HG02981 (cell line): ENCODE data around the gene NAGPA.

Source experiments
- ATAC-seq: cut with Tn5 transposase; IDR thresholded peaks from one replicate; pipeline ENCODE4 v1.9.1; 2021; ENCODE audit warnings: mild to moderate bottlenecking, moderate library complexity; ENCODE audit not compliant: unreplicated experiment

The NAGPA gene

GRCh38 chr16:5031601-5032000 is 2.1 kb downstream of the NAGPA start:
- no peak for ATAC-seq

- ATAC-seq, result no peak
These were observed 3.4 kb downstream of the NAGPA start for GRCh38 chr16:5030251-5030870.

- ATAC-seq, result no peak
These were observed 4.7 kb downstream of the NAGPA start for GRCh38 chr16:5028950-5029475.

GRCh38 chr16:5027575-5028235 is 6.0 kb downstream of the NAGPA start:
- ATAC-seq, result no peak

- ATAC-seq, result no peak
These were observed 6.6 kb downstream of the NAGPA start for GRCh38 chr16:5027086-5027485.

- no peak for ATAC-seq
These were observed 7.1 kb downstream of the NAGPA start for GRCh38 chr16:5026664-5027063.

- ATAC-seq, result no peak
These were observed 8.5 kb downstream of the NAGPA start for GRCh38 chr16:5025171-5025632.

GRCh38 chr16:5024632-5025031 is 9.1 kb downstream of the NAGPA start:
- no peak for ATAC-seq

GRCh38 chr16:5022521-5022920 is 11.2 kb downstream of the NAGPA start:
- no peak for ATAC-seq

- ATAC-seq, result no peak
These were observed 13.2 kb downstream of the NAGPA start for GRCh38 chr16:5020551-5020950.

GRCh38 chr16:5019775-5020174 is 14.0 kb downstream of the NAGPA start:
- ATAC-seq, result no peak

- ATAC-seq, result no peak
These were observed 14.9 kb downstream of the NAGPA start for GRCh38 chr16:5018793-5019192.

GRCh38 chr16:5017678-5017969 is 16.1 kb downstream of the NAGPA start:
- ATAC-seq, result no peak

GRCh38 chr16:5016967-5017677 is 16.6 kb downstream of the NAGPA start:
- no peak for ATAC-seq

GRCh38 chr16:5015887-5016286 is 17.8 kb downstream of the NAGPA start:
- ATAC-seq, result no peak

GRCh38 chr16:5015351-5015750 is 18.4 kb downstream of the NAGPA start:
- no peak for ATAC-seq

GRCh38 chr16:5012887-5013286 is 20.8 kb downstream of the NAGPA start:
- ATAC-seq, result no peak

- ATAC-seq, result no peak
These were observed 22.1 kb downstream of the NAGPA start for GRCh38 chr16:5011637-5012036.

GRCh38 chr16:5010576-5011329 is 23.0 kb downstream of the NAGPA start:
- ATAC-seq, result no peak

- ATAC-seq, result no peak
These were observed 25.4 kb downstream of the NAGPA start for GRCh38 chr16:5008311-5008731.

- no peak for ATAC-seq
These were observed 26.5 kb downstream of the NAGPA start for GRCh38 chr16:5007256-5007655.
